ENCODE results near the gene AP1G1.

DNA sequence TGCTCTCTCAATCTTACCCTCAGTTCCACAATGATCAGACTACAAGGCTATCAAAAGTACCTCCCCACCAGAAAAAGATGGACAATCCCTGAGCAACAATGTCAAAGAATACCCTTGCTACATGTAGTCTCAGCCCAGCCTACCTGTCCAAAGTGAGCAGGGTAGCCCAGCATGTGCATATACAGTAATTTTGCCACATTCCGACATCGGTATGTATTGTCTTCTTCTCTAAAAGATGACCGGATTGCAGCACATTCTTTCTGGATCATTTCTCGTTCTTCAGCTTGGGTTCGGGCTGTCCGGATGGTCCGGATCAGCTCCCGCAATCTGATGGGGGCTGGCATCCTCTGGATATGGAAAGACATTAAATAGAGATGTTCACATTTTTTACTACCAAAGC, 19.5 kb downstream of the AP1G1 start:
- TF ChIP-seq ZNF274 (IDR thresholded peaks at IDR 0.05; ENCODE audit: low read depth, low read length): no peak
- TF ChIP-seq YY1 (IDR thresholded peaks at IDR 0.05; ENCODE audit: insufficient read depth, insufficient read length): no peak

All from NT2/D1 (cell line).